NAMALWA (cell line): ENCODE results near the gene PRDX1.

Source experiments
- DNase-seq: peaks from one replicate; pipeline ENCODE4 v3.0.0-alpha.2; 2015; ENCODE audit warnings: low spot score

The PRDX1 gene

DNA sequence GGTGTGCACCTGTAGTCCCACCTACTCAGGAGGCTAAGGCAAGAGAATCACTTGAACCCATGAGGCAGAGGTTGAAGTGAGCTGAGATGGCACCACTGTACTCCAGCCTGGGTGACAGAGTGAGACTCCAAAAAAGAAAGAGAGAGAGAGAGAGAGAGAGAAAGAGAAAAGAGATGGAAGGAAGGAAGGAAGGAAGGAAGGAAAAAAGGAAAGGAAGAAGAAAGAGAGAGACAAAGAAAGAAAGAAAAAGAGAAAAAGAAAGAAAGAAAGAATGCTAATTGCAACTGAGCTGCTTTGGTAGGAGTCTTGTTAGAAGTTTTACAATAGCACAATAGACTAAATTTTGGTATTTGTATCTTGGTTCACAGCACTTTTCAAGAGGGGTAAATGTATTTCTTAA, 56.4 kb downstream of the PRDX1 start:
- no peak for DNase-seq
